ENCODE results near the gene KIF25.

The KIF25 gene

GRCh38 chr6:168037856-168038255 is 40.4 kb downstream of the KIF25 start:
- no peak for DNase-seq (ENCODE audit: low spot score)

- DNase-seq (ENCODE audit: low spot score): no peak
Observed at GRCh38 chr6:168038576-168039140, 41.2 kb downstream of the KIF25 start.

- no peak for DNase-seq (ENCODE audit: low spot score)
Observed at GRCh38 chr6:168039301-168039700, 41.8 kb downstream of the KIF25 start.

- no peak for DNase-seq (ENCODE audit: low spot score)
Observed at GRCh38 chr6:168039849-168040248, 42.4 kb downstream of the KIF25 start.

GRCh38 chr6:168040856-168041496 is 43.5 kb downstream of the KIF25 start:
- DNase-seq (ENCODE audit: low spot score): no peak

- DNase-seq (ENCODE audit: low spot score): no peak
Observed at GRCh38 chr6:168041928-168042327, 44.5 kb downstream of the KIF25 start.

GRCh38 chr6:168042426-168043192 is 45.1 kb downstream of the KIF25 start:
- no peak for DNase-seq (ENCODE audit: low spot score)

GRCh38 chr6:168043193-168043847 is 45.8 kb downstream of the KIF25 start:
- DNase-seq (ENCODE audit: low spot score): no peak

- DNase-seq (ENCODE audit: low spot score): no peak
Observed at GRCh38 chr6:168043848-168044415, 46.5 kb downstream of the KIF25 start.

- no peak for DNase-seq (ENCODE audit: low spot score)
Observed at GRCh38 chr6:168044521-168045130, 47.2 kb downstream of the KIF25 start.

- no peak for DNase-seq (ENCODE audit: low spot score)
Observed at GRCh38 chr6:168045141-168045691, 47.7 kb downstream of the KIF25 start.

- no peak for DNase-seq (ENCODE audit: low spot score)
Observed at GRCh38 chr6:168045706-168046620, 48.5 kb downstream of the KIF25 start.

- no peak for DNase-seq (ENCODE audit: low spot score)
Observed at GRCh38 chr6:168046696-168047095, 49.2 kb downstream of the KIF25 start.

GRCh38 chr6:168047841-168048723 is 50.6 kb downstream of the KIF25 start:
- DNase-seq (ENCODE audit: low spot score): no peak

GRCh38 chr6:168048724-168049025 is 51.2 kb downstream of the KIF25 start:
- DNase-seq (ENCODE audit: low spot score): no peak

GRCh38 chr6:168049277-168049676 is 51.8 kb downstream of the KIF25 start:
- no peak for DNase-seq (ENCODE audit: low spot score)

- no peak for DNase-seq (ENCODE audit: low spot score)
Observed at GRCh38 chr6:168049706-168050224, 52.3 kb downstream of the KIF25 start.

- no peak for DNase-seq (ENCODE audit: low spot score)
Observed at GRCh38 chr6:168050225-168050880, 52.9 kb downstream of the KIF25 start.
